ENCODE measurements around the gene RNF41. TPM values are rescaled to one million over a fixed set of nuclear protein-coding genes. Genes with fewer than 3 reads are reported as not detected.

Gene RNF41
- total and polyA plus RNA-seq, 2 of the 13 experiments (the other 11 are each of a cell fraction or from before 2014, with no cell fraction given): 27.1 to 39.4 TPM

GRCh38 chr12:56223571-56224101 lies 1.9 kb upstream of the RNF41 start (continued):
- TF ChIP-seq ZNF367 (CRISPR knock-in tag; IDR thresholded peaks at IDR 0.05; ENCODE audit: borderline replicate concordance) (no peak), PRDM4 (CRISPR knock-in tag; IDR thresholded peaks at IDR 0.05; ENCODE audit: borderline replicate concordance) (no peak), RBM39 (IDR thresholded peaks at IDR 0.05; ENCODE audit: low read depth, low read length, poor library complexity, severe bottlenecking) (no peak), PPARG (CRISPR knock-in tag; conservative IDR thresholded peaks at IDR 0.05) (no peak), ZNF83 (CRISPR knock-in tag; IDR thresholded peaks at IDR 0.05; ENCODE audit: borderline replicate concordance) (no peak), ZNF770 (CRISPR knock-in tag; IDR thresholded peaks at IDR 0.05) (no peak), ZBTB33 (CRISPR knock-in tag; IDR thresholded peaks at IDR 0.05) (peak; percentile 83; the same call in 1 of the 2 replicates), ZNF558 (CRISPR knock-in tag; IDR thresholded peaks at IDR 0.05; ENCODE audit: borderline replicate concordance) (no peak), ZNF224 (CRISPR knock-in tag; IDR thresholded peaks at IDR 0.05) (0 out of 2 replicates have a peak, but pooled peaks have one; percentile 31), U2AF1 (optimal IDR thresholded peaks at IDR 0.05; ENCODE audit: low read depth, low read length) (no peak), NR2C2 (CRISPR knock-in tag; IDR thresholded peaks at IDR 0.05; ENCODE audit: borderline replicate concordance) (no peak), SOX5 (CRISPR knock-in tag; IDR thresholded peaks at IDR 0.05; ENCODE audit: borderline replicate concordance) (no peak), ZNF879 (CRISPR knock-in tag; IDR thresholded peaks at IDR 0.05) (no peak), ZNF75D (CRISPR knock-in tag; IDR thresholded peaks at IDR 0.05; ENCODE audit: borderline replicate concordance) (no peak), ZNF616 (CRISPR knock-in tag; IDR thresholded peaks at IDR 0.05; ENCODE audit: low read depth) (no peak)

All from HepG2 (cell line).